ENCODE results near the gene ROCK2.
"Not testable (repeated sequence)": the region's sequence is repeated elsewhere in the genome, so short reads cannot be mapped to it uniquely, and the experiment has no call there.

ROCK2 gene

DNA sequence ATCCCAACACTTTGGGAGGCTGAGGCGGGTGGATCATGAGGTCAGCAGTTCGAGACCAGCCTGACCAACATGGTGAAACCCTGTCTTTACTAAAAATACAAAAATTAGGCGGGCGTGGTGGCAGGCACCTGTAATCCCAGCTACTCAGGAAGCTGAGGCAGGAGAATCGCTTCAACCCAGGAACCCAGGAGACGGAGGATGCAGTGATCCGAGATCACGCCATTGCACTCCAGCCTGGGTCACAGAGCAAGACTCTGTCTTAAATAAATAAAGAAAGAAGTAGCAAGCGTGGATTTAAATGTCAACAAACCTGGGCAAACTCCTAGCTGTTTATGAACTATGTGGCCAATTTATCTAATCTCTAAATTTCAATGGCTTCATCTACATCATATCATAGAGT, 82.9 kb downstream of the ROCK2 start:
- not testable (repeated sequence) for DNase-seq

DNA sequence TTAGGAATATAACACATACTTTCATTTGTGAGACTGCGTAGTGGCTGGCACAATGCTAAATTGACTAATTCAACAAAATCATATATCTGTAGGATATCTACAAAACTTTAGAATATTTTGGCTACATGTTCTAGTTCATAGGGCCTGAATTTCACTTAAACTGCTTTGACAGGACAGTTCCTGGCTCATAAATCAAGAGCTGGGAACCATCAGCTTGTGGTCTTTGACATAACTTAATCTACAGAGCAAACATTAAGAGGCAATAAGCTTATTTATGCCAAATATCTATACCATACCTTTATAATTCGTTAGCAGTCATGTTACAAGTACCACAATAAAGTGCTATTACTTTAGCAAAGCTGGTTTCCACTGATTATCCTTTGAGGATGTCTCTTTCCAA, 83.5 kb downstream of the ROCK2 start:
- no peak for DNase-seq

DNA sequence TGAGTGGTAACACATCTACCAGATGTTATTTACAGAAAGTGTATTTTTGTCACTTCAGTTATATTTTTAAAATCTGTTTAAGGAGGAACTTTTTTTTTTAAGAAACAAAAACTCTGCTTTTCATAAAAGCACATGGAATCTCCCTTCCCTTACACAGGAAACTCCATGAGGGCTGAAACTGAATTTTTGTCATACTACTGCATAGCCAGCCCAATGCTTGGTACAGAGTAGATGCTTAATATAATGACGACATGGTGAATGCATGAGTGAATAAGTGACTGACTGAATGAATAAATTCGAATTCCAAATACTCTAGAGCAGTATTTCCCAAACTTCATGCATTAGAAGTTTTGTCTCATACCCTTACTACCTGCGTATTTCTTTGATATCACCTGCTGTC, 86.5 kb downstream of the ROCK2 start:
- no peak for DNase-seq

DNA sequence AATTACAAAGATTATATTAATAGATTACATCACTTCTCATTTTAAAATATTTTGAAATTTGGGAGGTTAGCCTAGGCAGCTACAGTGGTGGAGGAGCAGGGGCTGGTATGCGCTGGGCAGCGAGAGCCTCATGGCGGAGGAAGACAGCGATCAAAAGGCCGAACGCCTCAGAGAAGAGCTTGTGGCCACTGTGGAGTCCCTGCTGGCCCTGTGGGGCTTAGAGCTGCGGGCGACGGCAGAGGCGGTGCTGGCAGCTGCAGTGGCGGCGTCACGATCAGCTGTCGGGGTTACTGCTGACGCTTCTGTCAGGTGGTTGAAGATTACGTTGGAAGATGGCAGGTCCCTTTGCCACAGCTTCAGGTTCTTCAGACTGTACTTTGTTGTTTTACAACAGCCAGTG, 87.4 kb downstream of the ROCK2 start:
- DNase-seq: no peak

DNA sequence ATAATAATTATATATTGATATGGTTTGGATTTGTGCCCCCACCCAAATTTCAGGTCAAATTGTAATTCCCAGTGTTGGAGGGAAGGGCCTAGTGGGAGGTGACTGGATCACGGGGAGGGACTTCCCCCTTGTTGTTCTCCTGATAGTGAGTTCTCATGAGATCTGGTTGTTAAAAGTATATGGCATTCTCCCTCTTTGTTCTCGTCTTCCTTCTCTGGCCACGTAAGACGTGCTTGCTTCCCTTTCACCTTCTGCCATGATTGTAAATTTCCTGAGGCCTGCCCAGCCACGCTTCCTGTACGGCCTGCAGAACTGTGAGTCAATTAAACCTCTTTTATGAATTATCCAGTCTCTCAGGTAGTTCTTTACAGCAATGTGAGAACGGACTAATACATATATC, 88.3 kb downstream of the ROCK2 start:
- DNase-seq: no peak

DNA sequence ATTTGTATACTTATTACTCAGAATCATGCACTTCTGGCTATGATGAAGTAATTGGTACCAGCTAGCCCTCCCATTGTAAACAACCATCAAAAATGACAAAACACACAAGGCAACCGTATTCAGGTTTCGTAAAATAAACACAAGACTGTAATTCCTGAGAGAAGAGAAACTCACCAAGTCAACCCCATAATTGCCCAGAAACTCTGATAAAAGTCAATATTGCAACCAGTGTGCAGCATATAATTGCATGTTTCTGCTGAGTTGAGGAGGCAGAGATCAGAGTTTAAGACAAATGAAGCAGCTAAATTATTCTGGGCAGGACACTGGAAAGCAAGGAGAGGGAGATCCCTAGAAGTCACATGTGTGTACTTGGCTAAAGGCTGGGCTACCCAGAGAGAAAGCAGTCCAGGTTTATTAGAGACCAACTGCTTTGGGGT, 90.3 kb downstream of the ROCK2 start:
- no peak for DNase-seq

DNA sequence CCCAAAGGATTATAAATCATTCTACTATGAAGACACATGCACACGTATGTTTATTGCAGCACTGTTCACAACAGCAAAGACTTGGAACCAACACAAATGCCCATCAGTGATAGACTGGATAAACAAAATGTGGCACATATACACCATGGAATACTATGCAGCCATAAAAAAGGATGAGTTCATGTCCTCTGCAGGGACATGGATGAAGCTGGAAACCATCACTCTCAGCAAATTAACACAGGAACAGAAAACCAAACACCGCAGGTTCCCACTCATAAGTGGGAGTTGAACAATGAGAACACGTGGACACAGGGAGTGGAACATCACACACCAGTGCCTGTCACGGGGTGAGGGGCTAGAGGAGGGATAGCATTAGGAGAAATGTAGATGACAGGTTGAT, 92.0 kb downstream of the ROCK2 start:
- DNase-seq: not testable (repeated sequence)

DNA sequence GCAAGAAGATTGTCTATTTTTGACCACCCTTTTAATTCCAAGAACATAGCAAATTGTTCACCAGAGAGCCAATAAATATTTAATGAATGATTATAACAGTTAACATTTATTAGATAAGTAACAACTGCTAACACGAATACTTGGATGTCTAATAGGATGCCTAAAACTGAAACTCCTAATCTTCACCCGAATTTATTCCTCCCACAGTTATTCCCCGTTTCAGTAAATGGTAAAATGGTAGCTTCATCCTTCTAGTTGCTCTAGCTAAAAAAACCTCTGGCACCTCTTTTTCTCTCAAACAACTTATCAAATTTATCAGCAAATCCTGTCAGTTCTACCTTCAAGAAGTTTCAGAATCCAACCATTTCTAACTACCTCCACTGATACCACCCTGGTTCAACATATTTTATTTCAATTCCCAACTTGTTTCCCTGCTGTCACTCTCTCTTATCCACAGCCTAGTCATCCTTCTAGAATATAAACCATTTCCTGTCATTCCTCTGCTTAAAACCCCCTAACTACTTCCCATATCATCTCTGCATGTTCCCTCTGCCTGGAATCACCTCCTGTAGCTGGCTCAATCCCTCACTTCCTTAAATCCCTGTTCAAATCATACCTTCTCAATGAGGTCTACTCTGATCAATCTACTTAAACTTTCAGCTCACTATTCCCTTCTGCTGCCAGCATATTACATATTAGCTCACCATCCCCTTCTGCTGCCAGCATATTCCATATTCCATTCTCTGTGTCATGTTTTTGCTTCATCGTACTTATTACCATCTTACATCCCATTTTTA, 93.8 kb downstream of the ROCK2 start:
- no peak for DNase-seq

DNA sequence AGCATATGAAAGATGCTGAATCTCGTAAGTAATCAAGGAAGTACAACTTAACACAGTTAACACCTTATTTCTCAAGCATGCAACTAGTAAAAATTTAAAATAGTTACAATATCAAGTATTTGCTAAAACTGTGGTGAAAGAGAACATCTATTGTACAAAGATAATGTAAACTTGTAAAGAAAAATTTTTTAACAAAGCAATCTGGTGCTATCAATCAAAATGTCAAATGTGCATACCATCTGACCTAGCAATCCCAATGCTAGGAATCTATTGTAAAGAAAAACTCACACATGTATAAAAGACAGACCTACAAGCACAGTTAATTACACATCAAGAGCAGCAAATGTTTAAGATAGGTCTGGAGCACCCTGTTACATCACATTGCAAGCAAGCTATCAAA, 99.1 kb downstream of the ROCK2 start:
- no peak for DNase-seq

DNA sequence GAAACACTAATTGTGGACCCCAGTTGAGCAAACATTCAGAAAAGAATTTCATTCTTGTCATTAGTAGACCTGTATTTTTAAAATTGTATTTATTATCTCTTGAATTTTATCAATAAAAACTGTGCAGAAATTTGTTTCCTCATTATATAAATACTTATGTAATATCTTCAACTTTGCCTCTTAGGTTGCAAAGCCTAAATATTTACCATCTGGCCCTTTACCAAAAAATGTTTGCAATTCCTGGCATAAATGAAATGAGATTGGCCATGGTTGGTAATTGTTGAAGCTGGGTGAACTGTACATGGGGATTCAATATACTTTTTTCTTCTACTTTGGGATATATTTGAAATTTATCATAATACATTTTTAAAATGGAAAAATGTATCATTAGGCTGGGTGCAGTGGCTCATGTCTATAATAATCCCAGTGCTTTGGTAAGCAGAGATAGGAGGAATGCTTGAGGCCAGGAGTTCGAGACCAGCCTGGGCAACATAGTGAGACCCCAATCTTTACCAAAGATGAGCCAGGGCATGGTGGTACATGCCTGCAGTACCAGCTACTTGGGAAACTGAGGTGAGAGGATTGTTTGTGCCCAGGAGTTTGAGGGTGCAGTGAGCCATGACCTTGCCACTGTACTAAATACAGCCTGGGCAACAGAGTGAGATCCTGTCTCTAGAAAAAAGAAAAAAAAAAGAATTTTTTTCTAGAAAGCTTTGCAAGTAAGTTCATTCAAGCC, 100.2 kb downstream of the ROCK2 start:
- no peak for DNase-seq

DNA sequence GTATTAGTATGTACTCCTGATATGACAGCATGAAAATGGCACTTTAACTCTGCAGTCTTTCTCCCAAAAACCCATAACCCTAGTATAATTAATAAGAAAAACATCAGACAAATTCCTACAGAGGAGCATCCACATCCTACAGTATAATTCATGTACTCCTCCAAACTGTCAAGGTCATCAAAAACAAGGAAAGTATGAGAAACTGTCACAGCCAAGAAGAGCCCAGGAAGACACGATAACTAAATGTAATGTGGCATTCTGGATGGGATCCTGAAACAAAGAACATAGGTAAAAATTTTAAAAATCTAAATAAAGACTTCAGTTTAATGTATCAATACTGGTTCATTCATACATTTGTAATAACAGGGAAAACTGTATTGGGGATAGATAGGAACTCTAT, 100.9 kb downstream of the ROCK2 start:
- DNase-seq: no peak

DNA sequence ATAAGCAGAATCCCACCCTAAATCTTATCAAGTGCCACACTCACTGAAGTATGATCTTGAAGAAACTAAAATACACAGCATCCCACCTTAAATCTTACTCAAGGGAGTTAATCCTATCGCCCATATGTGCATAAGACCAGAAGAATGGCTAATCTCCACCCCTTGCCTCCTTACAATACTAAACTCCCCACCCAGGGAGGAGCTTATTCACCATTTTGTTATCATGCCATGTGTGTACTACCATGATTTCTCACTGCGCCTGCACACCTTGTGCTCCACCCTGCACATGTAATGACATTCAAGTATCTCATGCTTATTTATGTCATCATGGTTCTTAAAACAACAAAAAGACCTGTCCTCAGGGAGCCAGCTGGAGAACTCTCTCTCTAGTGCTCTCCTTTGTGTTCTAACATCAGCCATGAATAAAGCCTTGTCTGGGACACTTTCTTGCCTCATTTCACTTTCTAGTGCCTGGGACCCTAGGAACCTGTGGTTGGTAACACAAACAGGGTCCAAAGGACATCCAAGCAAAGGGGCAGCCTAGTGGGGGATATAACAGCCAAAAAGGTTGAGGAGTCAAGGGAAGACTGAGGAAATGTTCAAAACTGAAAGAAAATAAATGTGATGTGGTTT, 101.8 kb downstream of the ROCK2 start:
- no peak for DNase-seq

DNA sequence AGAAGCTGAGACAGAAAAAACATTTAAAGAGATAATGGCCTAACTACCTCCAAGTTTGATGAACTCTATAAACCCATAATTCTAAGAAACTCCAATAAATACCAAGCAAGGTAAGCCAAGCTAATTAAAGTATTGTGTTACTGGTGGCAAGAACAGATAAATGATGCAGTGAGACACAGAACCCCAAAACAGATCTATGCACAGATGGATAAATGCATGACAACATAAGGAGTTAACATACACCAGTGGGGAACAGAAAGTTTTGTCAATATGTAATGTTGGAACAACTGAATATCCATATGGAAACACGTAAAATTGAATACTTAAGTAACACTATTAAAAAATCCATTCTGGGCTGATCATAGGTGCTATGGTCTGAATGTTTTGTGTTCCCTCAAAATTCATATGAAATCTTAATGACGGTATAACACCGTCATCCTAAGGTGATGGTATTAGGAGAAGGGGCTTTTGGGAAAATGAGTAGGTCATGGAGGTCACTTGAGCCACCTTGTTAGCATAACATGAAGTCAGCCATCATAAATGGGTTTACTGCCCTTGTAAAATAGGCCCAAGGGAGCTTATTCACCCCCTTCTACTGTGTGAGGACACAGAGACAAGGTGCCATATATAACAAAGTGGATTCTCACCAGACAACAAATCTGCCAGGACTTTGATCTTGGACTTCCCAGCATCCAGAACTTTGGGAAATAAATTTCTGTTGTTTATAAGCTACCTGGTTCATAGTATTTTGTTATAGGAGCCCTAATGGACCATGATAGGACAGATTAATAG, 102.8 kb downstream of the ROCK2 start:
- DNase-seq: no peak

DNA sequence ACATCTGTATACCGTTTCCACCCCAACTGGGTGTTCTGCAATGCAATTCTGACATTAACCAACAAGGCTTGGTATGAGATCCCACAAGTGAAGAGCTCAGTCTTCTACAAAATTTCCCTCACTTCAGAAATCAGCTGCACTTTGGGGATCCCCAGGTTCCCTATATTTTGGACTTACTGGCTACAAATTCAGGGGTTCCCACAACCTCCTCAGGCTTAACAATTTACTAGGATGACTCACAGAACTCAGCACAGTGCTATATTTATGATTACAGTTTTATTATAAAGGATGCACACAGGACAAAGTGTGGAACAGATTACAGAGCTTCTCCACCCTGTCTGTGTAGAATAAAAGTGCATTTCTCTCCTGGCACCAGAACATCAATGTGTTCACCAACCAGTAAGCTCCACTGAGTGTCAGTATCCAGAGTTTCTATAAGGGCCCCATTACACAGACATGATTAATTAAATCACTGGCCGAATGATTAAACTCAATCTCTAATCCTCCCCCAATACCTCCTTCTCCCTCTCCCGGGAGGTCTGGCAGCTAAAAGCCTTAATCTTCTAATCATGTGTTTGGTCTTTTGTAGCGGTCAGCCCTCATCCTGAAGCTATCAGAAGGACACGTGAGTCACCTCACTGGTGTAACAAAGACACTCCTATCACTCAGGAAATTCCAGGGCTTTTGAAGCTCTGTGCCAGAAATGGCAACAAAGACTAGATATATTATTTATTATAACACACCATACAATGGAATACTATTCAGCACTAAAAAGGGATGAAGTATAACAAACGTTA, 104.6 kb downstream of the ROCK2 start:
- DNase-seq: no peak

DNA sequence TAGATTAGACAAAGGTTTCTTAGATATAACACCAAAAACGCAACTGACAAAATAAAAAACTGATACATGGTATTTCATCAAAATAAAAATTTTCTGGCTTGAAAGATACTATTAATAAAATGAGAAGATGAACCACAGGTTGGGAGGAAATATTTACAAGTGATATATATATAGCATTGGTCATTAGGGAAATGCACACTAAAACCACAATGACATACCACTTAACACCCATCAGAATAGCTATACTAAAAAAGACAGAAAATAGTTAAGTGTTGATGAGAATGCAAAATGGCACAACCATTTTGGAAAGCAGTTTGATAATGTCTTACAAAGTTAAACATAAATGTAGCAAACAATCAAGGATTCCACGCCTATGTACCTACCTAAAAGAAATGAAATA, 105.3 kb downstream of the ROCK2 start:
- no peak for DNase-seq

DNA sequence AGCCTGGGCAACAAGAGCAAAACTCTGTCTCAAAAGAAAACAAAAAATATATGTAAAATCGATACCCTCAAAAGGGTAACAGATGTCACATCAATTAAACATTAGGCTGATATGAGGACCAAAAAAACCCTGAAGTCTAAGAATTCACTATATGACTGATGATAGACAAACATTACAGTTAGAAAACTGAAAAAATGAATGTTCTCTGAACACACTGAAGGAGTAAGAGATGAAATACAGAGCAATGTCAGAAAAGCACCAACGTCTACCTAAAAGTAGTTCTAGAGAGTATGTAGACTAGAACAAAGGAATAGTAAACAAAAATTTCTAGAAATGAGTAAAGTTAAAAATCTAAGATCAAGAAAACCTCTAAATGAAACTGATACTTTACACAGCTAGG, 107.3 kb downstream of the ROCK2 start:
- DNase-seq: no peak

DNA sequence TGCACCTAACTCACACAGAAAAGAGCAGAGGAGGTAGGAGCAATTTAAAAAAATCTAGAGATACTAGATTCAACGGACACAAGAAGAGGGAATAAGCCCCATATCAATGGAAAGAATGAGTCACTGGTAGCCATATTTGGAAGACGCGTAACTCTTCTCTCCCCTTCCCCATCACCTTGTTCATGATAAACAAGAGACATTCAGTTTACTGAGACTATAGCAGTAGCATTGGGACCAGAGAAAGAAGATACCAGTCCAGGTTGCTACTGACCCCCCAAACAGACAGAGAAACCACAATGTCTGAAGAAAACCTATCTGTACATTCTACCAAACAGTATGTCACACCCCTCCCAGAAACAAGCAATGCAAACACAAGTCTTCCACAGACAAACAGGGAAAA, 108.1 kb downstream of the ROCK2 start:
- no peak for DNase-seq

DNA sequence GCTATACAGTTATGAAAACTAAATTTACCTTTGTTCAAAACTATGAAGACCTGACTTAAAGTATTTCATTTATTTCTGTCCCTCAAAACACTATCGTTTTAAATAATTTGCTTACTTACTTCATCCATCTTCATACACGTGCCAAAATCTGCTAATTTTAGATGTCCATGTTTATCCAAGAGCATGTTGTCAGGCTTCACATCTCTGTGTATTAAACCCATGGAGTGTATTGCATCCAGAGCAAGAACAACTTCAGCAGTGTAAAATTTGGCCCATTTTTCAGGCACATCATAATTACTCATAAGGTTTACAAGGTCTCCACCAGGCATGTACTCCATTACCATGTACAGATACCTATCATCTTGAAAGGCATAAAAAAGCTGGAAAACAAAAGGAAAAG, 108.9 kb downstream of the ROCK2 start:
- no peak for DNase-seq

DNA sequence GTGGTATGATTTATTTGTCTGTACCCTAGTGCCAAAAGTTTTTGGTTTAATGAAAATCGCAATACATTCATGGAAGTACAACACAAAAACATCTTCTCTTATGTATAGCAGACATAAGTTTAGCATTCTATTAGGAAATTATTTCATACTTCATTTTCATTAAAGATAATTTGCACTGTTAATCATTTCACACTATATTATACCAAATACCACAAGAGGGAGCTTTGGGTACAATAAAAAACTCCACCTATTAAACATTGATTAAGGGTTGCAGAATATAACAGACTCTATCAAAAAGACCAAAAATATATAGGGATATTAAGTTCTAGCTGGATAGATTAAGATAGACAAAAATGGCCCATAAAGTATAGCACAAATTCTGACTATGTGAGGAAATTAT, 110.1 kb downstream of the ROCK2 start:
- DNase-seq: peak; percentile 39

DNA sequence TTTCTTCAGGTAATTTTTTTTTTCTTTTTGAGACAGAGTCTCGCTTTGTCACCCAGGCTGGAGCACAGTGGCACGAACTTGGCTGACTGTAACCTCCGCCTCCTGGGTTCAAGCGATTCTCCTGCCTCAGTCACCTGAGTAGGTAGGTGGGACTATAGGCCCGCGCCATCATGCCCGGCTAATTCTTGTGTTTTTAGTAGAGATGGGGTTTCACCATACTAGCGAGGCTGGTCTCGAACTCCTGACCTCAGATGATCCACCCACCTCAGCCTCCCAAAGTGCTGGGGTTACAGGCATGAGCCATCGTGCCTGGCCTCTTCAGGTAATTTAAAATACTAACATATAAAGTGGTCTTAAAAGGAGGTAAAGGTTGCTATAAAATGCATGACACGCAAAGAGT, 113.2 kb downstream of the ROCK2 start:
- not testable (repeated sequence) for DNase-seq

DNA sequence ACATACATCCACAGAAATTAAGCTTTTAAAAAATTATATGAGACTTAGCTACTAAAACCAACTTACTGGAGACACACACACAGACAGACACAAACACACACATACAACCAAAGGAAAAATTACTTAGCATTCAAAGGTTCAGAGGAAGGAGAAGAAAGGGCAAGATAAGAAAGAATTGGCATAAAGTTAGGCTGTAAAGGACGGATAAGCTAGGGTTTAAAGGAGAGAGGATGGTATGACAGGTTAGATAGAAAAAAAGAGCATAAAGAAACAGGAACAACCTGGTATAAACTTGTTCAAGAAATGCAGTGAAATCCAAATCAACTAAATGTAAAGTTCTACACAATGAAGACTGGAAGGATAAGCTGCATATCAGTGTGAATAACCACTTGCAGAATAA, 115.7 kb downstream of the ROCK2 start:
- no peak for DNase-seq

DNA sequence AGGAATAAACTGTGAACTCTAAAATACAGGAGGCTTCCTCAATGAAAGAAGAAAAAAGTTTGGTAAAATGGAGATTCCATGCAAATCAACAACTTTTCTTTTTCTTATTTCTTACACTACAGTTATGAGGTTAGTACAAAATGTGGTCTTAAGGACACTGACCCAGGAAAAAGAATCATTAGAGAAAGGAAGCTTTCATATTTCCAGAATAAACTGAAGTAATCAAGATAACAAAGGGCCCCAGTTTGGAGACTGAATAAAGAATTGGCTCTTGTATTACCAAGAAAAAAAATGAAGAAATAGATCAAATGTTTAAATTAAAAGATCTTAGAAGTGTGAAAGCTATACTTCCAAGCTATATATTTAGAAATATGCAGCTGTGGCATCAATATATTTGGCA, 116.8 kb downstream of the ROCK2 start:
- DNase-seq: no peak
